Measurements from ENCODE around the gene ZNF664.

GRCh38 chr12:123924539-123924938 lies 48.5 kb upstream of the ZNF664 start:
- TF ChIP-seq SAP30 (IDR thresholded peaks at IDR 0.05; ENCODE audit: insufficient read depth, insufficient replicate concordance, low read length) (no peak), POLR2AphosphoS5 (IDR thresholded peaks at IDR 0.05; ENCODE audit: low read depth, low read length) (no peak), KDM5A (IDR thresholded peaks at IDR 0.05; ENCODE audit: low read length) (no peak), CTCF (IDR thresholded peaks at IDR 0.05; ENCODE audit: control extremely low read depth in 1 of 3, insufficient read depth in 1 of 3, low read depth in 1 of 3, low read length in 3 of 3) (no peak), RFX5 (IDR thresholded peaks at IDR 0.05; ENCODE audit: borderline replicate concordance, low read depth, low read length) (no peak), CEBPB (IDR thresholded peaks at IDR 0.05; ENCODE audit: low read depth, low read length) (no peak), CHD2 (IDR thresholded peaks at IDR 0.05; ENCODE audit: low read length) (no peak), CREB1 (IDR thresholded peaks at IDR 0.05) (no peak), GTF2F1 (IDR thresholded peaks at IDR 0.05; ENCODE audit: borderline replicate concordance, low read depth, low read length) (no peak)
